Mesodermal cell (in vitro differentiated cells): ENCODE data around the gene ZGPAT.

Source experiments
- H3K27ac ChIP-seq: 2 replicates; pipeline ENCODE4 v1.7.0; 2013; ENCODE audit warnings: mild to moderate bottlenecking, low read depth, low read length, moderate library complexity; ENCODE audit not compliant: severe bottlenecking
- H3K36me3 ChIP-seq: 2 replicates; pipeline ENCODE4 v1.7.1; 2013; ENCODE audit warnings: mild to moderate bottlenecking, low read length, moderate library complexity; ENCODE audit not compliant: control insufficient read depth, insufficient read depth
- H3K4me1 ChIP-seq: one replicate; pipeline ENCODE4 v1.7.1; 2013; ENCODE audit warnings: mild to moderate bottlenecking, low read length; ENCODE audit not compliant: insufficient read depth, control insufficient read depth, poor library complexity, severe bottlenecking
- H3K4me3 ChIP-seq: 2 replicates; pipeline ENCODE4 v1.7.0; 2013; ENCODE audit warnings: low read length, control low read depth, mild to moderate bottlenecking; ENCODE audit not compliant: insufficient read depth, poor library complexity, severe bottlenecking; ENCODE audit errors: extremely low read depth
- H3K9me3 ChIP-seq: 2 replicates; pipeline ENCODE4 v1.7.1; 2013; ENCODE audit warnings: mild to moderate bottlenecking, low read length, moderate library complexity; ENCODE audit not compliant: control insufficient read depth
- WGBS, 2 experiments: methylation state at CpG; one replicate each; pipeline ENCODE4 v1.1.5; 2013; ENCODE audit warnings: missing lambda C conversion rate in 2 of 2; ENCODE audit not compliant: insufficient coverage in 2 of 2; 5-methylcytosine and 5-hydroxymethylcytosine counted together

Gene ZGPAT

GRCh38 chr20:63785691-63786131, 77.9 kb downstream of the ZGPAT start:
- no peaks in the 10 kb centered on the region for H3K4me1 ChIP-seq
- no peak overlapping the region for H3K27ac ChIP-seq
- H3K36me3 ChIP-seq: peaks cover 46% of the 10 kb centered on the region
- 85 to 90% methylated on average over 8 to 14 of the region's 14 CpGs for WGBS, 2 experiments
- H3K4me3 ChIP-seq: no peak overlapping the region
- H3K9me3 ChIP-seq: no peaks in the 10 kb centered on the region
